ENCODE measurements around the gene LRRC36. TPM values are rescaled to one million over a fixed set of nuclear protein-coding genes. Genes with fewer than 3 reads are reported as not detected.

The LRRC36 gene
- total and polyA plus RNA-seq, 2 experiments from 2014 or later: 1.2 TPM; not detected in 1

DNA sequence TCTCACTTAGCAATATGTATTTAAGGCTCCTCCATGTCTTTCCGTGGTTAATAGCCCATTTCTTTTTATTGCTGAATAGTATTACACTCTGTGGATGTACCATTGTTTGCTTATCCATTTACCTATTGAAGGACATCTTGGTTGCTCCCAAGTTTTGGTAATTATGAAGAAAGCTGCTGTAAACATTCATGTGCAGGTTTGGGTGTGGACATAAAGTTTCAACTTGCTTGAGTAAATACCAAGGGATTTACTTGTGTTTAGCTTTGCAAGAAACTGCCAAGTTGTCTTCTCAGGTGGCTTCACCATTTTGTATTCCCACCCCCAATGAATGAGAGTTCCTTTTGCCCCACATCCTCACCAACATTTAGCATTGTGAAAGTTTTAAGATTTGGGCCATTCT lies 9.5 kb downstream of the LRRC36 start:
- no peak overlapping the region for H3K4me3 ChIP-seq
- TF ChIP-seq, protein P1, sequence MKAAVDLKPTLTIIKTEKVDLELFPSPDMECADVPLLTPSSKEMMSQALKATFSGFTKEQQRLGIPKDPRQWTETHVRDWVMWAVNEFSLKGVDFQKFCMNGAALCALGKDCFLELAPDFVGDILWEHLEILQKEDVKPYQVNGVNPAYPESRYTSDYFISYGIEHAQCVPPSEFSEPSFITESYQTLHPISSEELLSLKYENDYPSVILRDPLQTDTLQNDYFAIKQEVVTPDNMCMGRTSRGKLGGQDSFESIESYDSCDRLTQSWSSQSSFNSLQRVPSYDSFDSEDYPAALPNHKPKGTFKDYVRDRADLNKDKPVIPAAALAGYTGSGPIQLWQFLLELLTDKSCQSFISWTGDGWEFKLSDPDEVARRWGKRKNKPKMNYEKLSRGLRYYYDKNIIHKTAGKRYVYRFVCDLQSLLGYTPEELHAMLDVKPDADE (IDR thresholded peaks at IDR 0.05): no peak
- TF ChIP-seq EZH2 (IDR thresholded peaks at IDR 0.05; ENCODE audit: low read depth, unreplicated experiment) (no peak), JUNB (IDR thresholded peaks at IDR 0.05; ENCODE audit: unreplicated experiment) (no peak), POLR2AphosphoS5 (IDR thresholded peaks at IDR 0.05; ENCODE audit: low read depth) (no peak), STAT1 (IDR thresholded peaks at IDR 0.05; ENCODE audit: unreplicated experiment) (no peak), ZNF114 (CRISPR knock-in tag; IDR thresholded peaks at IDR 0.05) (no peak), EZH2phosphoT487 (IDR thresholded peaks at IDR 0.05; ENCODE audit: unreplicated experiment) (no peak), NANOG (IDR thresholded peaks at IDR 0.05; ENCODE audit: borderline replicate concordance) (no peak), CREB1 (CRISPR knock-in tag; IDR thresholded peaks at IDR 0.05; ENCODE audit: low read depth) (no peak), ZNF331 (CRISPR knock-in tag; IDR thresholded peaks at IDR 0.05; ENCODE audit: low read depth) (no peak)
- TF ChIP-seq, protein P2, sequence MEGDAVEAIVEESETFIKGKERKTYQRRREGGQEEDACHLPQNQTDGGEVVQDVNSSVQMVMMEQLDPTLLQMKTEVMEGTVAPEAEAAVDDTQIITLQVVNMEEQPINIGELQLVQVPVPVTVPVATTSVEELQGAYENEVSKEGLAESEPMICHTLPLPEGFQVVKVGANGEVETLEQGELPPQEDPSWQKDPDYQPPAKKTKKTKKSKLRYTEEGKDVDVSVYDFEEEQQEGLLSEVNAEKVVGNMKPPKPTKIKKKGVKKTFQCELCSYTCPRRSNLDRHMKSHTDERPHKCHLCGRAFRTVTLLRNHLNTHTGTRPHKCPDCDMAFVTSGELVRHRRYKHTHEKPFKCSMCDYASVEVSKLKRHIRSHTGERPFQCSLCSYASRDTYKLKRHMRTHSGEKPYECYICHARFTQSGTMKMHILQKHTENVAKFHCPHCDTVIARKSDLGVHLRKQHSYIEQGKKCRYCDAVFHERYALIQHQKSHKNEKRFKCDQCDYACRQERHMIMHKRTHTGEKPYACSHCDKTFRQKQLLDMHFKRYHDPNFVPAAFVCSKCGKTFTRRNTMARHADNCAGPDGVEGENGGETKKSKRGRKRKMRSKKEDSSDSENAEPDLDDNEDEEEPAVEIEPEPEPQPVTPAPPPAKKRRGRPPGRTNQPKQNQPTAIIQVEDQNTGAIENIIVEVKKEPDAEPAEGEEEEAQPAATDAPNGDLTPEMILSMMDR (conservative IDR thresholded peaks at IDR 0.05; ENCODE audit: low read depth in 2 of 2): no peak
- TF ChIP-seq, protein P3, sequence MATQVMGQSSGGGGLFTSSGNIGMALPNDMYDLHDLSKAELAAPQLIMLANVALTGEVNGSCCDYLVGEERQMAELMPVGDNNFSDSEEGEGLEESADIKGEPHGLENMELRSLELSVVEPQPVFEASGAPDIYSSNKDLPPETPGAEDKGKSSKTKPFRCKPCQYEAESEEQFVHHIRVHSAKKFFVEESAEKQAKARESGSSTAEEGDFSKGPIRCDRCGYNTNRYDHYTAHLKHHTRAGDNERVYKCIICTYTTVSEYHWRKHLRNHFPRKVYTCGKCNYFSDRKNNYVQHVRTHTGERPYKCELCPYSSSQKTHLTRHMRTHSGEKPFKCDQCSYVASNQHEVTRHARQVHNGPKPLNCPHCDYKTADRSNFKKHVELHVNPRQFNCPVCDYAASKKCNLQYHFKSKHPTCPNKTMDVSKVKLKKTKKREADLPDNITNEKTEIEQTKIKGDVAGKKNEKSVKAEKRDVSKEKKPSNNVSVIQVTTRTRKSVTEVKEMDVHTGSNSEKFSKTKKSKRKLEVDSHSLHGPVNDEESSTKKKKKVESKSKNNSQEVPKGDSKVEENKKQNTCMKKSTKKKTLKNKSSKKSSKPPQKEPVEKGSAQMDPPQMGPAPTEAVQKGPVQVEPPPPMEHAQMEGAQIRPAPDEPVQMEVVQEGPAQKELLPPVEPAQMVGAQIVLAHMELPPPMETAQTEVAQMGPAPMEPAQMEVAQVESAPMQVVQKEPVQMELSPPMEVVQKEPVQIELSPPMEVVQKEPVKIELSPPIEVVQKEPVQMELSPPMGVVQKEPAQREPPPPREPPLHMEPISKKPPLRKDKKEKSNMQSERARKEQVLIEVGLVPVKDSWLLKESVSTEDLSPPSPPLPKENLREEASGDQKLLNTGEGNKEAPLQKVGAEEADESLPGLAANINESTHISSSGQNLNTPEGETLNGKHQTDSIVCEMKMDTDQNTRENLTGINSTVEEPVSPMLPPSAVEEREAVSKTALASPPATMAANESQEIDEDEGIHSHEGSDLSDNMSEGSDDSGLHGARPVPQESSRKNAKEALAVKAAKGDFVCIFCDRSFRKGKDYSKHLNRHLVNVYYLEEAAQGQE (IDR thresholded peaks at IDR 0.05; ENCODE audit: unreplicated experiment): no peak
- TF ChIP-seq, protein P4, sequence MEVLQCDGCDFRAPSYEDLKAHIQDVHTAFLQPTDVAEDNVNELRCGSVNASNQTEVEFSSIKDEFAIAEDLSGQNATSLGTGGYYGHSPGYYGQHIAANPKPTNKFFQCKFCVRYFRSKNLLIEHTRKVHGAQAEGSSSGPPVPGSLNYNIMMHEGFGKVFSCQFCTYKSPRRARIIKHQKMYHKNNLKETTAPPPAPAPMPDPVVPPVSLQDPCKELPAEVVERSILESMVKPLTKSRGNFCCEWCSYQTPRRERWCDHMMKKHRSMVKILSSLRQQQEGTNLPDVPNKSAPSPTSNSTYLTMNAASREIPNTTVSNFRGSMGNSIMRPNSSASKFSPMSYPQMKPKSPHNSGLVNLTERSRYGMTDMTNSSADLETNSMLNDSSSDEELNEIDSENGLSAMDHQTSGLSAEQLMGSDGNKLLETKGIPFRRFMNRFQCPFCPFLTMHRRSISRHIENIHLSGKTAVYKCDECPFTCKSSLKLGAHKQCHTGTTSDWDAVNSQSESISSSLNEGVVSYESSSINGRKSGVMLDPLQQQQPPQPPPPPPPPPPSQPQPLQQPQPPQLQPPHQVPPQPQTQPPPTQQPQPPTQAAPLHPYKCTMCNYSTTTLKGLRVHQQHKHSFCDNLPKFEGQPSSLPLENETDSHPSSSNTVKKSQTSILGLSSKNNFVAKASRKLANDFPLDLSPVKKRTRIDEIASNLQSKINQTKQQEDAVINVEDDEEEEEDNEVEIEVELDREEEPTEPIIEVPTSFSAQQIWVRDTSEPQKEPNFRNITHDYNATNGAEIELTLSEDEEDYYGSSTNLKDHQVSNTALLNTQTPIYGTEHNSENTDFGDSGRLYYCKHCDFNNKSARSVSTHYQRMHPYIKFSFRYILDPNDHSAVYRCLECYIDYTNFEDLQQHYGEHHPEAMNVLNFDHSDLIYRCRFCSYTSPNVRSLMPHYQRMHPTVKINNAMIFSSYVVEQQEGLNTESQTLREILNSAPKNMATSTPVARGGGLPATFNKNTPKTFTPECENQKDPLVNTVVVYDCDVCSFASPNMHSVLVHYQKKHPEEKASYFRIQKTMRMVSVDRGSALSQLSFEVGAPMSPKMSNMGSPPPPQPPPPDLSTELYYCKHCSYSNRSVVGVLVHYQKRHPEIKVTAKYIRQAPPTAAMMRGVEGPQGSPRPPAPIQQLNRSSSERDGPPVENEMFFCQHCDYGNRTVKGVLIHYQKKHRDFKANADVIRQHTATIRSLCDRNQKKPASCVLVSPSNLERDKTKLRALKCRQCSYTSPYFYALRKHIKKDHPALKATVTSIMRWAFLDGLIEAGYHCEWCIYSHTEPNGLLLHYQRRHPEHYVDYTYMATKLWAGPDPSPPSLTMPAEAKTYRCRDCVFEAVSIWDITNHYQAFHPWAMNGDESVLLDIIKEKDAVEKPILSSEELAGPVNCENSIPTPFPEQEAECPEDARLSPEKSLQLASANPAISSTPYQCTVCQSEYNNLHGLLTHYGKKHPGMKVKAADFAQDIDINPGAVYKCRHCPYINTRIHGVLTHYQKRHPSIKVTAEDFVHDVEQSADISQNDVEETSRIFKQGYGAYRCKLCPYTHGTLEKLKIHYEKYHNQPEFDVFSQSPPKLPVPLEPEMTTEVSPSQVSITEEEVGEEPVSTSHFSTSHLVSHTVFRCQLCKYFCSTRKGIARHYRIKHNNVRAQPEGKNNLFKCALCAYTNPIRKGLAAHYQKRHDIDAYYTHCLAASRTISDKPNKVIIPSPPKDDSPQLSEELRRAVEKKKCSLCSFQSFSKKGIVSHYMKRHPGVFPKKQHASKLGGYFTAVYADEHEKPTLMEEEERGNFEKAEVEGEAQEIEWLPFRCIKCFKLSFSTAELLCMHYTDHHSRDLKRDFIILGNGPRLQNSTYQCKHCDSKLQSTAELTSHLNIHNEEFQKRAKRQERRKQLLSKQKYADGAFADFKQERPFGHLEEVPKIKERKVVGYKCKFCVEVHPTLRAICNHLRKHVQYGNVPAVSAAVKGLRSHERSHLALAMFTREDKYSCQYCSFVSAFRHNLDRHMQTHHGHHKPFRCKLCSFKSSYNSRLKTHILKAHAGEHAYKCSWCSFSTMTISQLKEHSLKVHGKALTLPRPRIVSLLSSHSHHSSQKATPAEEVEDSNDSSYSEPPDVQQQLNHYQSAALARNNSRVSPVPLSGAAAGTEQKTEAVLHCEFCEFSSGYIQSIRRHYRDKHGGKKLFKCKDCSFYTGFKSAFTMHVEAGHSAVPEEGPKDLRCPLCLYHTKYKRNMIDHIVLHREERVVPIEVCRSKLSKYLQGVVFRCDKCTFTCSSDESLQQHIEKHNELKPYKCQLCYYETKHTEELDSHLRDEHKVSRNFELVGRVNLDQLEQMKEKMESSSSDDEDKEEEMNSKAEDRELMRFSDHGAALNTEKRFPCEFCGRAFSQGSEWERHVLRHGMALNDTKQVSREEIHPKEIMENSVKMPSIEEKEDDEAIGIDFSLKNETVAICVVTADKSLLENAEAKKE (CRISPR knock-in tag; IDR thresholded peaks at IDR 0.05): no peak
- peaks cover 9% of the 10 kb centered on the region for H3K27me3 Mint-ChIP-seq (ENCODE audit: insufficient read depth, low read depth, poor library complexity)

More for the DNA sequence above, 9.5 kb downstream of the LRRC36 start:
- Mint-ChIP-seq H3K4me3 (no peak overlapping the region), H3K27ac (no peak overlapping the region), H3K4me1 (no peaks in the 10 kb centered on the region), H3K36me3 (ENCODE audit: low read depth) (peaks cover 4% of the 10 kb centered on the region; the same call in 2 of the 3 replicates), H3K9me3 (peaks cover 17% of the 10 kb centered on the region)
- Histone ChIP-seq H3K4me2 (no peak overlapping the region), H4K20me1 (replicated peaks; ENCODE audit: insufficient read depth) (no peaks in the 10 kb centered on the region), H3K27me3 (ENCODE audit: insufficient read depth) (no peaks in the 10 kb centered on the region), H3K79me2 (replicated peaks; ENCODE audit: insufficient read depth) (no peaks in the 10 kb centered on the region), H3K27ac (ENCODE audit: low read depth) (no peak overlapping the region), H3K9me2 (ENCODE audit: insufficient read depth) (no peaks in the 10 kb centered on the region), H2AFZ (no peak overlapping the region), H3F3A (replicated peaks; ENCODE audit: low read depth) (no peaks in the 10 kb centered on the region), H3K36me3 (ENCODE audit: insufficient read depth) (no peaks in the 10 kb centered on the region), H3K4me1 (ENCODE audit: insufficient read depth) (no peaks in the 10 kb centered on the region)
- no peak for ATAC-seq
- no peak for DNase-seq (ENCODE audit: low spot score)
